Measurements from ENCODE around the gene AGBL3. TPM values are rescaled to one million over a fixed set of nuclear protein-coding genes. Genes with fewer than 3 reads are reported as not detected.

AGBL3 gene
- total RNA-seq, 1 donor from 2014 or later, result 0.91 TPM

DNA sequence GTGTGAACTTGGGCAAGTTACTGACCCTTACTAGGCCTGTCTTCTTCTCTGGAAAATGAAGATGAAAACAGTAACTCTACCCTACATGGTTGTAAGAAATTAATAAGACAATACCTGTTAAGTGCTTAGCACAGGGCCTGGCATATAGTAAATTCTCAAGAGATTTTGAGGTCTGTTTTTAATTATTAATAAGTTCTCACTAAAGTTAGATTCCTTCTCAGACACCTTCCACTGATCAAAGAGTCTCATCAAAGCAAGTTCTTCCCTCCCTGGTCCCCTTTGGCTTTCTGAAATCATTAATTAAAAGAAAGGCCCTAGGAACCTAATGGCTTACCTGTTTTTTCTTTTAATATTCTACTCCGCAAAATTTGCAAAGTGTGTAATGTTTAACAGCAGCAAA is 166.1 kb downstream of the AGBL3 start:
- H3K9me3 Mint-ChIP-seq (ENCODE audit: unreplicated experiment), result peaks cover 23% of the 10 kb centered on the region
- H3K4me1 Mint-ChIP-seq (ENCODE audit: low read depth, unreplicated experiment), result no peaks in the 10 kb centered on the region
- no peaks in the 10 kb centered on the region for H3K4me1 ChIP-seq (ENCODE audit: insufficient read depth, low read length)
- H3K79me2 ChIP-seq (ENCODE audit: insufficient read depth, low read length), result no peaks in the 10 kb centered on the region
- no peaks in the 10 kb centered on the region for H3K36me3 ChIP-seq (ENCODE audit: insufficient read depth, low read length)
- H3K36me3 Mint-ChIP-seq (ENCODE audit: low read depth, unreplicated experiment), result peaks cover 10% of the 10 kb centered on the region
- no peaks in the 10 kb centered on the region for H3K9me3 ChIP-seq (ENCODE audit: insufficient read depth, low read depth, low read length)
- FAIRE-seq, result no peak
- TF ChIP-seq EZH2 (IDR thresholded peaks at IDR 0.05; ENCODE audit: insufficient read depth, low read length), result no peak
- no peaks in the 10 kb centered on the region for H3K27me3 Mint-ChIP-seq (ENCODE audit: low read depth, unreplicated experiment)
- H3K27ac ChIP-seq (ENCODE audit: low read depth, low read length), result no peak overlapping the region
- no peaks in the 10 kb centered on the region for H4K20me1 ChIP-seq (ENCODE audit: insufficient read depth, low read length)
- no peak overlapping the region for H3K4me3 ChIP-seq (ENCODE audit: insufficient read depth, low read depth, low read length)
- DNase-seq (ENCODE audit: low read depth), result no peak
- H3K4me2 ChIP-seq (ENCODE audit: low read length), result no peak overlapping the region
- H3K27me3 ChIP-seq (ENCODE audit: insufficient read depth, low read length), result no peaks in the 10 kb centered on the region
- no peak overlapping the region for H3K27ac Mint-ChIP-seq (ENCODE audit: unreplicated experiment)
- H2AFZ ChIP-seq (ENCODE audit: low read depth, low read length), result no peak overlapping the region
- no peak overlapping the region for H3K4me3 Mint-ChIP-seq (ENCODE audit: unreplicated experiment)
- no peak overlapping the region for H3K9ac ChIP-seq (ENCODE audit: low read length)

GRCh38 chr7:135154734-135155133 is 168.4 kb downstream of the AGBL3 start:
- no peak overlapping the region for H3K27ac Mint-ChIP-seq (ENCODE audit: unreplicated experiment)
- no peaks in the 10 kb centered on the region for H3K36me3 ChIP-seq (ENCODE audit: insufficient read depth, low read length)
- TF ChIP-seq, protein P1, sequence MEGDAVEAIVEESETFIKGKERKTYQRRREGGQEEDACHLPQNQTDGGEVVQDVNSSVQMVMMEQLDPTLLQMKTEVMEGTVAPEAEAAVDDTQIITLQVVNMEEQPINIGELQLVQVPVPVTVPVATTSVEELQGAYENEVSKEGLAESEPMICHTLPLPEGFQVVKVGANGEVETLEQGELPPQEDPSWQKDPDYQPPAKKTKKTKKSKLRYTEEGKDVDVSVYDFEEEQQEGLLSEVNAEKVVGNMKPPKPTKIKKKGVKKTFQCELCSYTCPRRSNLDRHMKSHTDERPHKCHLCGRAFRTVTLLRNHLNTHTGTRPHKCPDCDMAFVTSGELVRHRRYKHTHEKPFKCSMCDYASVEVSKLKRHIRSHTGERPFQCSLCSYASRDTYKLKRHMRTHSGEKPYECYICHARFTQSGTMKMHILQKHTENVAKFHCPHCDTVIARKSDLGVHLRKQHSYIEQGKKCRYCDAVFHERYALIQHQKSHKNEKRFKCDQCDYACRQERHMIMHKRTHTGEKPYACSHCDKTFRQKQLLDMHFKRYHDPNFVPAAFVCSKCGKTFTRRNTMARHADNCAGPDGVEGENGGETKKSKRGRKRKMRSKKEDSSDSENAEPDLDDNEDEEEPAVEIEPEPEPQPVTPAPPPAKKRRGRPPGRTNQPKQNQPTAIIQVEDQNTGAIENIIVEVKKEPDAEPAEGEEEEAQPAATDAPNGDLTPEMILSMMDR (IDR thresholded peaks at IDR 0.05; ENCODE audit: insufficient read depth, low read depth, low read length), result no peak
- no peak for TF ChIP-seq EZH2 (IDR thresholded peaks at IDR 0.05; ENCODE audit: insufficient read depth, low read length)
- no peaks in the 10 kb centered on the region for H3K27me3 Mint-ChIP-seq (ENCODE audit: low read depth, unreplicated experiment)
- H4K20me1 ChIP-seq (ENCODE audit: insufficient read depth, low read length), result no peaks in the 10 kb centered on the region
- no peaks in the 10 kb centered on the region for H3K9me3 ChIP-seq (ENCODE audit: insufficient read depth, low read depth, low read length)
- no peak for FAIRE-seq
- H3K4me3 ChIP-seq (ENCODE audit: insufficient read depth, low read depth, low read length), result no peak overlapping the region
- peaks cover 13% of the 10 kb centered on the region for H3K36me3 Mint-ChIP-seq (ENCODE audit: low read depth, unreplicated experiment)
- peaks cover 27% of the 10 kb centered on the region for H3K9me3 Mint-ChIP-seq (ENCODE audit: unreplicated experiment)
- H3K4me1 ChIP-seq (ENCODE audit: insufficient read depth, low read length), result no peaks in the 10 kb centered on the region
- H3K79me2 ChIP-seq (ENCODE audit: insufficient read depth, low read length), result no peaks in the 10 kb centered on the region
- no peak overlapping the region for H3K9ac ChIP-seq (ENCODE audit: low read length)
- peaks cover 8% of the 10 kb centered on the region for H3K4me1 Mint-ChIP-seq (ENCODE audit: low read depth, unreplicated experiment)
- no peaks in the 10 kb centered on the region for H3K27me3 ChIP-seq (ENCODE audit: insufficient read depth, low read length)
- no peak overlapping the region for H3K4me2 ChIP-seq (ENCODE audit: low read length)
- no peak for DNase-seq (ENCODE audit: low read depth)
- no peak overlapping the region for H2AFZ ChIP-seq (ENCODE audit: low read depth, low read length)
- no peak overlapping the region for H3K4me3 Mint-ChIP-seq (ENCODE audit: unreplicated experiment)
- H3K27ac ChIP-seq (ENCODE audit: low read depth, low read length), result no peak overlapping the region

GRCh38 chr7:135156290-135156689 is 170.0 kb downstream of the AGBL3 start:
- Mint-ChIP-seq H3K9me3 (ENCODE audit: unreplicated experiment) (peaks cover 26% of the 10 kb centered on the region), H3K27ac (ENCODE audit: unreplicated experiment) (no peak overlapping the region), H3K4me3 (ENCODE audit: unreplicated experiment) (no peak overlapping the region), H3K36me3 (ENCODE audit: low read depth, unreplicated experiment) (peaks cover 15% of the 10 kb centered on the region), H3K4me1 (ENCODE audit: low read depth, unreplicated experiment) (peaks cover 21% of the 10 kb centered on the region), H3K27me3 (ENCODE audit: low read depth, unreplicated experiment) (no peaks in the 10 kb centered on the region)
- Histone ChIP-seq H3K4me1 (ENCODE audit: insufficient read depth, low read length) (peaks cover 6% of the 10 kb centered on the region), H3K79me2 (ENCODE audit: insufficient read depth, low read length) (no peaks in the 10 kb centered on the region), H3K9me3 (ENCODE audit: insufficient read depth, low read depth, low read length) (no peaks in the 10 kb centered on the region), H3K27ac (ENCODE audit: low read depth, low read length) (no peak overlapping the region), H4K20me1 (ENCODE audit: insufficient read depth, low read length) (no peaks in the 10 kb centered on the region), H2AFZ (ENCODE audit: low read depth, low read length) (no peak overlapping the region), H3K4me3 (ENCODE audit: insufficient read depth, low read depth, low read length) (no peak overlapping the region), H3K27me3 (ENCODE audit: insufficient read depth, low read length) (no peaks in the 10 kb centered on the region), H3K9ac (ENCODE audit: low read length) (no peak overlapping the region), H3K36me3 (ENCODE audit: insufficient read depth, low read length) (no peaks in the 10 kb centered on the region), H3K4me2 (ENCODE audit: low read length) (no peak overlapping the region)
- no peak for TF ChIP-seq EZH2 (IDR thresholded peaks at IDR 0.05; ENCODE audit: insufficient read depth, low read length)
- TF ChIP-seq, protein P1 (IDR thresholded peaks at IDR 0.05; ENCODE audit: insufficient read depth, low read depth, low read length), result no peak
- FAIRE-seq (no peak), DNase-seq (ENCODE audit: low read depth) (no peak)

Data from astrocyte (in vitro differentiated cells and primary cell).